Activated CD4-positive, alpha-beta T cell treated with anti-CD3 and anti-CD28 coated beads, Interleukin-2, amount 10 ng/mL, durations not matched to agents 24 days and 14 days (primary cell): ENCODE measurements around the gene BMPR1B. TPM values are rescaled to one million over a fixed set of nuclear protein-coding genes. Genes with fewer than 3 reads are reported as not detected.
A peak's percentile ranks its signal among the peaks of the same experiment; 100 is the strongest.
"Not testable (repeated sequence)": the region's sequence is repeated elsewhere in the genome, so short reads cannot be mapped to it uniquely, and the experiment has no call there.

Source experiments
- DNase-seq: peaks from one replicate; pipeline ENCODE4 v3.0.0; 2022
- H3K27ac Mint-ChIP-seq: one replicate; pipeline ENCODE4 v1.8.0; 2022; ENCODE audit warnings: mild to moderate bottlenecking, mixed read lengths
- H3K27me3 Mint-ChIP-seq: one replicate; pipeline ENCODE4 v1.8.0; 2022; ENCODE audit warnings: mixed read lengths
- H3K36me3 Mint-ChIP-seq: one replicate; pipeline ENCODE4 v1.8.0; 2022; ENCODE audit warnings: low read depth, mild to moderate bottlenecking, mixed read lengths
- H3K4me1 Mint-ChIP-seq: one replicate; pipeline ENCODE4 v1.8.0; 2021; ENCODE audit warnings: mixed read lengths
- H3K4me3 Mint-ChIP-seq: one replicate; pipeline ENCODE4 v1.8.0; 2022; ENCODE audit warnings: mild to moderate bottlenecking, moderate library complexity, mixed read lengths
- H3K9me3 Mint-ChIP-seq: one replicate; pipeline ENCODE4 v1.8.0; 2021; ENCODE audit warnings: mixed read lengths
- intact Hi-C: fragments of 100-400 bp; cut with micrococcal nuclease; formaldehyde crosslinking; loops from one replicate; pipeline ENCODE4 v1.15.1; 2023
- total RNA-seq: library from RNA; stranded (reverse); gene quantifications from 2 replicates; pipeline ENCODE4 v1.2.3, GENCODE V29; 2022

Gene BMPR1B
- total RNA-seq, 1 donor from 2014 or later: not detected

DNA sequence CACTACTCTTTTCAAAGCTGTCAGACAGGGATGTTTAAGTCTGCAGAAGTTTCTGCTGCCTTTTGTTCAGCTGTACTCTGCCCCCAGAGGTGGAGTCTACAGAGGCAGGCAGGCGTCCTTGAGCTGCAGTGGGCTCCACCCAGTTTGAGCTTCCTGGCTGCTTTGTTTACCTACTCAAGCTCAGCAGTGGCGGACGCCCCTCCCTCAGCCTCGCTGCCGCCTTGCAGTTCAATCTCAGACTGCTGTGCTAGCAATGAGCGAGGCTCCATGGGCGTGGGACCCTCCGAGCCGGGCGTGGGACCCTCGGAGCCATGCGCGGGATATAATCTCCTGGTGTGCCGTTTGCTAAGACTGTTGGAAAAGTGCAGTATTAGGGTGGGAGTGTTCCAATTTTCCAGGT is 381.7 kb downstream of the BMPR1B start:
- H3K9me3 Mint-ChIP-seq, intact Hi-C loops, H3K36me3 Mint-ChIP-seq, H3K27ac Mint-ChIP-seq, H3K4me3 Mint-ChIP-seq, H3K4me1 Mint-ChIP-seq, DNase-seq: not testable (repeated sequence)
- H3K27me3 Mint-ChIP-seq: peaks cover 17% of the 10 kb centered on the region

DNA sequence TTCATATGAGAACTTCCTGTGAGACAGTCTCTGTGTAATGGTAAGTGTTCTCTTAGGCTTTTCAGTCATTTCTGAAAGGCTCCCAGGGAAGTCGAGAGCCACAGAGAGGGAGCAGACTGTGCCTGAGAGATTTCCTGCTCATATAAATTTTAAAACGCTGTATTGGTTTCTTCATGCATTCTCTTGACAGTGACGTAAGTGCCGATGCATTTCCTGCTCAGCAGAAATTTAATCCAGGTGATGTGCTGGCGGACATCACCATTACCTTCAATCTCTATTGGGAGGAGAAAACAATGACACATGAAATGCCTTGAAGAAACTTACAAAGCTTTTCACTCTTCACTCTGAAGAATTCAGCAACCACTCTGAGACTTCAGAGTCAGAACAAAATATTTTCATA is 383.6 kb downstream of the BMPR1B start:
- Mint-ChIP-seq H3K36me3 (no peaks in the 10 kb centered on the region), H3K4me1 (peaks cover 1% of the 10 kb centered on the region)

GRCh38 chr4:95142932-95143331 is 385.2 kb downstream of the BMPR1B start:
- Mint-ChIP-seq H3K27me3 (peaks cover 37% of the 10 kb centered on the region), H3K9me3 (no peaks in the 10 kb centered on the region), H3K27ac (no peak overlapping the region), H3K4me1 (peaks cover 1% of the 10 kb centered on the region), H3K36me3 (no peaks in the 10 kb centered on the region), H3K4me3 (no peak overlapping the region)
- intact Hi-C loops: no loop called here
- DNase-seq: no peak

More for the DNA sequence above, 383.6 kb downstream of the BMPR1B start:
- DNase-seq: no peak
- Mint-ChIP-seq H3K4me3 (no peak overlapping the region), H3K27me3 (peaks cover 31% of the 10 kb centered on the region), H3K9me3 (peaks cover 6% of the 10 kb centered on the region), H3K27ac (no peak overlapping the region)
- intact Hi-C loops: no loop called here

- Mint-ChIP-seq H3K27me3 (peaks cover 15% of the 10 kb centered on the region), H3K36me3 (peaks cover 2% of the 10 kb centered on the region), H3K9me3 (no peaks in the 10 kb centered on the region), H3K27ac (no peak overlapping the region), H3K4me1 (peaks cover 14% of the 10 kb centered on the region), H3K4me3 (no peak overlapping the region)
- DNase-seq: no peak
- intact Hi-C loops: no loop called here
These were observed 393.5 kb downstream of the BMPR1B start for GRCh38 chr4:95151255-95151654.

DNA sequence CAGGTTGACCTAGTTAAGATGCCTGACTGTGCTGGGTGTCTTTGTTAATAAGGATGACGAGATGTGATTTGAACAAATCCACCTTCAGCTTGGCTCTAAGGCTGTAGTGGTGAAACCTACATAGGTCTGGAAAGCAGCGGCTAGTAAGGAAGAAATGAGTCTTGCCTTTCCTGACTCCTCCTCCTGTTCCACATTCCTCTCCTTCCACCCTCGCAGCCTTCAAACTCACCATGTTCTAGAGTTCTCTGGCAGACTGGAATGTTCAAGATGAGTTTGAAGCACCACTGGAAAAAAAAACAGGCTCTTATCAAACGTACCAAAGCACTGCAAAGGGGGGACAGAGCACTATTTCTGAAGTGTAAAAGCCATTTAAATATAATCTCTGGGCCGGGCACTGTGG is 395.4 kb downstream of the BMPR1B start:
- Mint-ChIP-seq H3K4me1 (peaks cover 16% of the 10 kb centered on the region), H3K4me3 (no peak overlapping the region), H3K27ac (no peak overlapping the region)

GRCh38 chr4:95155759-95156451 is 398.1 kb downstream of the BMPR1B start:
- Mint-ChIP-seq H3K36me3 (peaks cover 2% of the 10 kb centered on the region), H3K27ac (peak overlapping the region; percentile 76), H3K27me3 (peaks cover 28% of the 10 kb centered on the region), H3K4me1 (peaks cover 14% of the 10 kb centered on the region), H3K4me3 (peak overlapping the region; percentile 61), H3K9me3 (no peaks in the 10 kb centered on the region)
- intact Hi-C loops: no loop called here
- DNase-seq: peak; percentile 78

More for the DNA sequence above, 395.4 kb downstream of the BMPR1B start:
- Mint-ChIP-seq H3K9me3 (no peaks in the 10 kb centered on the region), H3K36me3 (peaks cover 2% of the 10 kb centered on the region), H3K27me3 (peaks cover 7% of the 10 kb centered on the region)
- intact Hi-C loops: no loop called here
- DNase-seq: no peak

- peaks cover 2% of the 10 kb centered on the region for H3K36me3 Mint-ChIP-seq
- no peak for DNase-seq
- peak overlapping the region; percentile 76 for H3K27ac Mint-ChIP-seq
- H3K9me3 Mint-ChIP-seq: no peaks in the 10 kb centered on the region
- peaks cover 32% of the 10 kb centered on the region for H3K27me3 Mint-ChIP-seq
- H3K4me3 Mint-ChIP-seq: peak overlapping the region; percentile 61
- intact Hi-C loops: no loop called here
- peaks cover 14% of the 10 kb centered on the region for H3K4me1 Mint-ChIP-seq
These were observed 398.7 kb downstream of the BMPR1B start for GRCh38 chr4:95156452-95156765.

GRCh38 chr4:95157596-95157995 is 399.8 kb downstream of the BMPR1B start:
- H3K27me3 Mint-ChIP-seq: peaks cover 33% of the 10 kb centered on the region
- no peaks in the 10 kb centered on the region for H3K9me3 Mint-ChIP-seq
- H3K27ac Mint-ChIP-seq: no peak overlapping the region
- peaks cover 14% of the 10 kb centered on the region for H3K4me1 Mint-ChIP-seq
- peaks cover 2% of the 10 kb centered on the region for H3K36me3 Mint-ChIP-seq
- H3K4me3 Mint-ChIP-seq: no peak overlapping the region
- no peak for DNase-seq
- intact Hi-C loops: no loop called here

GRCh38 chr4:95158045-95158444 is 400.3 kb downstream of the BMPR1B start:
- peaks cover 2% of the 10 kb centered on the region for H3K36me3 Mint-ChIP-seq
- H3K4me3 Mint-ChIP-seq: no peak overlapping the region
- DNase-seq: no peak
- peaks cover 14% of the 10 kb centered on the region for H3K4me1 Mint-ChIP-seq
- peaks cover 36% of the 10 kb centered on the region for H3K27me3 Mint-ChIP-seq
- H3K9me3 Mint-ChIP-seq: no peaks in the 10 kb centered on the region
- intact Hi-C loops: no loop called here
- H3K27ac Mint-ChIP-seq: no peak overlapping the region

DNA sequence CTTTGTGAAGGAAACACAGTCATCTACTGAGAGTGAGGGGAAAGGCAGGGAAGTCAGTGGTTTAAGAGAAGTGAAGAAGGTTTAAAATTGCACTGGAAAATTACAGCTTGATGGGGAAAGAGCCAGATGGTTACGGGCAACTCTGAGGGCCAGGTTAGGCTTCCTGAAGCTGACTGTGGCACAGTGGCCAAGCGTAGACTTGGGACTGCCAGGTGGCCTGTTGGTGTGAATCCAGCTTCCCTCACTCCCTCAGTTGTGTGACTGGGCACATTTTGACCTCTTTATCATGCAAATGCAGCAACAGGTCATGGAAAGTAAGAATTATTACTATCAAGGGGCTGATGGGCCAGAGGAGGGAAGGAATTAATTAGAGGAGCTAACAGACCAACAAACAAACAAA is 400.9 kb downstream of the BMPR1B start:
- Mint-ChIP-seq H3K27ac (no peak overlapping the region), H3K36me3 (peaks cover 2% of the 10 kb centered on the region), H3K4me3 (no peak overlapping the region), H3K27me3 (peaks cover 36% of the 10 kb centered on the region), H3K9me3 (no peaks in the 10 kb centered on the region), H3K4me1 (peaks cover 14% of the 10 kb centered on the region)
- intact Hi-C loops: no loop called here
- DNase-seq: no peak

- Mint-ChIP-seq H3K9me3 (no peaks in the 10 kb centered on the region), H3K27ac (no peak overlapping the region), H3K27me3 (peaks cover 36% of the 10 kb centered on the region), H3K4me1 (peaks cover 14% of the 10 kb centered on the region), H3K4me3 (no peak overlapping the region), H3K36me3 (peaks cover 2% of the 10 kb centered on the region)
- intact Hi-C loops: no loop called here
- no peak for DNase-seq
These were observed 401.6 kb downstream of the BMPR1B start for GRCh38 chr4:95159384-95159783.

DNA sequence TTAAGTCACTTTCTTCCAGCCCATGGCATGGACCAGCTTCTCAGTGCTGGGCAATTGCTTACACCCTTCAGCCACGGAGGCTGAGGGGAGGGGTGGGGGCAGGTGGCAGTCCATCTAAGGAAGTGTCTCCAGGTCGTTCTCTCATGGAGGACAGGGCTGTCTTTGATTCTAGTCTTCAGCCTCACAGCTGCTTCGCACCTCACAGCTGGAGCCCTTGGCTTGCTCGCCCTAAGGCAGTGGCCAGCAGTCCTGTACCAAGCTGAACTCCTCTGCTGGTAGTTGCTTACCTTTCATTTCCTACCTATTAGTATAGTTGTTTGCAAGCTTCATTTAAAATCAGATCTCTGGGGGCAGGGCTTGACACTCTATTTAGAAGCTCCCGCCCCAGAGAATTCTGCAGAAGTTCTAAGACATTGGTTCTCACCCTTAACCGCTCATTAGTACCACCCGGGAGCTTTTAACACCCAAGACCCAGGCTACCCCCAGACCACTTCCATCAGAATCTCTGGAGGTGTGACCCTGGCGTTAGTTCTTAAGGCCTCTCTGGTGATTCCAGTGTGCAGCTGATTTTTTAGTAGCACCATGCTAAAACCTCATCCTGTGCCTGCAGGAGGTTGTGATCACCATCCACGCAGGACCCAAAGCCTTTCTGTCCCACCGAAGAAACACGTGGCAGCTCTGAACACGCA is 404.2 kb downstream of the BMPR1B start:
- H3K27ac Mint-ChIP-seq: no peak overlapping the region
- H3K36me3 Mint-ChIP-seq: no peaks in the 10 kb centered on the region
- H3K9me3 Mint-ChIP-seq: no peaks in the 10 kb centered on the region
- H3K27me3 Mint-ChIP-seq: peaks cover 36% of the 10 kb centered on the region
- no peak overlapping the region for H3K4me3 Mint-ChIP-seq
- H3K4me1 Mint-ChIP-seq: peaks cover 2% of the 10 kb centered on the region
- no peak for DNase-seq
- intact Hi-C loops: no loop called here

DNA sequence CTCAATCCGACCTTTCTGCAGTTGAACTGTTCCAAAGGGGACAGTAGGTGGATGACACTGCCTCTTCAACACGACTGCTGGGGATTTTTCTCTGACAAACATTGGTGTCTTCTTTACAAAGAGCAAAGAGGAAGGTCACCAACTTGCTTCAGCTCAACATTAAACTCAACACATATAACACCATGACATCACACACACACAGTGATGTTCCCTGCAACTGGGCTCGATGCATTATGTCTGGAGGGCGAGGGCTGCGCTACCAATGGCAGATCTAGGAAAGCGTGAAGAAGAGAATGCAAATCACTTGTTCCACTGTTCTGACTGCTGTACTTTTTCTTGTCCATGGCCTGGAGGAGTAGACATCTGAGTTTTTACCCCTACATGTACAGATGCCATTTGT is 405.1 kb downstream of the BMPR1B start:
- intact Hi-C loops: no loop called here
- H3K9me3 Mint-ChIP-seq: no peaks in the 10 kb centered on the region
- no peak for DNase-seq
- peaks cover 44% of the 10 kb centered on the region for H3K27me3 Mint-ChIP-seq
- peaks cover 2% of the 10 kb centered on the region for H3K4me1 Mint-ChIP-seq
- no peaks in the 10 kb centered on the region for H3K36me3 Mint-ChIP-seq
- no peak overlapping the region for H3K27ac Mint-ChIP-seq
- H3K4me3 Mint-ChIP-seq: no peak overlapping the region

DNA sequence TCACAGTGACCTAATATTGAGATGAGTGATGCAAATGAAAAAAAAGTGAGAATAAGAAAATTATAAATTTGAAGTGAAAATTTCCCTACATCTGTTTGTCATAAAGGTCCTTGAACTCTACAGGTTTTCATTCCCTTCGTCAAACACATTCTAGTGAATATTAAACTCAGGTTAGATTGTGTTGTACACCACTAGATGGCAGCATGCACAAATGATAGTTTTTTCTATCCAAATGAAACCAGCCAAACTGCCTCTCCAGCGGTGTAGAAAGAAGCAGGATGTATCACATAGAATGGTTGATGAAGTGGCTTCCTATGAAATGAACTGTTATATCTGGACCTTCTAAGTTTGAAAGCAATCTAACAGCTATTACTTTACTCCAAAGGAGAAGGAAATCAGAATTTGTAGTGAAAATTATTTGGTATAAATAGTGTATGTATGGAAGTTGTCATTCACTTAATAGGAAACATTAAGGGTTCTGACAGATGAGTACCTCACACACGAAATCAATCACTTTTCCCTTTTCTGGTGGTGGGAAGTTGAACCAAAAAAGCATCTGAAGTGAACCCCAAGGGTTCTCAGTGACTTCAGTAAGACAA is 408.3 kb downstream of the BMPR1B start:
- Mint-ChIP-seq H3K36me3 (no peaks in the 10 kb centered on the region), H3K9me3 (no peaks in the 10 kb centered on the region), H3K4me1 (no peaks in the 10 kb centered on the region), H3K27me3 (peaks cover 22% of the 10 kb centered on the region), H3K27ac (no peak overlapping the region), H3K4me3 (no peak overlapping the region)
- peak; percentile 83 for DNase-seq
- intact Hi-C loops: no loop called here
